T-helper 2 cell treated with Interferon-gamma antibody and Interleukin-4, amounts not matched to agents 100 ng/mL and 5 ng/mL, for 36 hours (primary cell): Measurements from ENCODE around the gene LMBR1. TPM values are rescaled to one million over a fixed set of nuclear protein-coding genes. Genes with fewer than 3 reads are reported as not detected.
"Not testable (repeated sequence)": the region's sequence is repeated elsewhere in the genome, so short reads cannot be mapped to it uniquely, and the experiment has no call there.

Source experiments
- intact Hi-C: fragments of 100-400 bp; cut with micrococcal nuclease; formaldehyde crosslinking; loops from one replicate; pipeline ENCODE4 v1.15.1; 2023
- total RNA-seq: library from RNA; stranded (reverse); gene quantifications from 2 replicates; pipeline ENCODE4 v1.2.3, GENCODE V29; 2022

LMBR1 gene
- total RNA-seq, 1 donor from 2014 or later, result 52.7 TPM

- intact Hi-C loops, result no loop called here
Measured at GRCh38 chr7:156848979-156849378, 44.0 kb downstream of the LMBR1 start.

GRCh38 chr7:156845379-156846101 lies 47.4 kb downstream of the LMBR1 start:
- intact Hi-C loops, result no loop called here

GRCh38 chr7:156843582-156843981 lies 49.4 kb downstream of the LMBR1 start:
- intact Hi-C loops, result not testable (repeated sequence)

- intact Hi-C loops, result no loop called here
Measured at GRCh38 chr7:156843157-156843556, 49.8 kb downstream of the LMBR1 start.

GRCh38 chr7:156842740-156843140 lies 50.2 kb downstream of the LMBR1 start:
- intact Hi-C loops, result no loop called here

GRCh38 chr7:156842317-156842716 lies 50.7 kb downstream of the LMBR1 start:
- intact Hi-C loops, result no loop called here

GRCh38 chr7:156841497-156841896 lies 51.5 kb downstream of the LMBR1 start:
- intact Hi-C loops, result no loop called here

GRCh38 chr7:156840134-156840533 lies 52.8 kb downstream of the LMBR1 start:
- intact Hi-C loops, result no loop called here

- intact Hi-C loops, result no loop called here
Measured at GRCh38 chr7:156836443-156836842, 56.5 kb downstream of the LMBR1 start.

- intact Hi-C loops, result no loop called here
Measured at GRCh38 chr7:156834462-156834861, 58.5 kb downstream of the LMBR1 start.

GRCh38 chr7:156833312-156833711 lies 59.7 kb downstream of the LMBR1 start:
- intact Hi-C loops, result no loop called here

- intact Hi-C loops, result no loop called here
Measured at GRCh38 chr7:156832195-156832877, 60.6 kb downstream of the LMBR1 start.

GRCh38 chr7:156829669-156830336 lies 63.2 kb downstream of the LMBR1 start:
- intact Hi-C loops, result no loop called here

- intact Hi-C loops, result no loop called here
Measured at GRCh38 chr7:156827587-156828203, 65.3 kb downstream of the LMBR1 start.

- intact Hi-C loops, result no loop called here
Measured at GRCh38 chr7:156823435-156823834, 69.5 kb downstream of the LMBR1 start.

GRCh38 chr7:156820445-156821063 lies 72.4 kb downstream of the LMBR1 start:
- intact Hi-C loops, result no loop called here

GRCh38 chr7:156819733-156820295 lies 73.2 kb downstream of the LMBR1 start:
- intact Hi-C loops, result loop anchor here (5.0 to 10.0 kb wide), 3 partner anchors 275 to 1023 kb away; partner anchors contain the start of gene SHH

- intact Hi-C loops, result loop anchor here (5.0 to 10.0 kb wide), 3 partner anchors 273 to 1021 kb away; partner anchors contain the start of gene SHH
Measured at GRCh38 chr7:156818133-156818532, 74.8 kb downstream of the LMBR1 start.

- intact Hi-C loops, result loop anchor here (1.0 to 10.0 kb wide), 4 partner anchors 167 to 1020 kb away; partner anchors contain the start of gene SHH
Measured at GRCh38 chr7:156816943-156817572, 75.9 kb downstream of the LMBR1 start.

GRCh38 chr7:156811706-156812105 lies 81.3 kb downstream of the LMBR1 start:
- intact Hi-C loops, result loop anchor here (10.0 kb wide), 1 partner anchor 267 kb away; no protein-coding TSS in a partner anchor
